Activated T-cell treated with anti-CD3 and anti-CD28 coated beads, Interleukin-2, amount 50 U/mL, for 24 hours (primary cell): ENCODE measurements around the gene DAB1.

Experiments
- DNase-seq: peaks from one replicate; pipeline ENCODE4 v3.0.0-alpha.2; 2020
- H3K27ac Mint-ChIP-seq: 2 replicates; pipeline ENCODE4 v1.8.0; 2020; ENCODE audit warnings: mild to moderate bottlenecking, mixed read lengths
- H3K27me3 Mint-ChIP-seq: 2 replicates; pipeline ENCODE4 v1.8.0; 2020; ENCODE audit warnings: mixed read lengths
- H3K36me3 Mint-ChIP-seq: 2 replicates; pipeline ENCODE4 v1.8.0; 2020; ENCODE audit warnings: low read depth, mixed read lengths
- H3K4me1 Mint-ChIP-seq: 2 replicates; pipeline ENCODE4 v1.8.0; 2020; ENCODE audit warnings: low read depth, mixed read lengths
- H3K4me3 Mint-ChIP-seq: 2 replicates; pipeline ENCODE4 v1.8.0; 2020; ENCODE audit warnings: mild to moderate bottlenecking, moderate library complexity, mixed read lengths
- H3K9me3 Mint-ChIP-seq: 2 replicates; pipeline ENCODE4 v1.8.0; 2020; ENCODE audit warnings: mixed read lengths

DAB1 gene

DNA sequence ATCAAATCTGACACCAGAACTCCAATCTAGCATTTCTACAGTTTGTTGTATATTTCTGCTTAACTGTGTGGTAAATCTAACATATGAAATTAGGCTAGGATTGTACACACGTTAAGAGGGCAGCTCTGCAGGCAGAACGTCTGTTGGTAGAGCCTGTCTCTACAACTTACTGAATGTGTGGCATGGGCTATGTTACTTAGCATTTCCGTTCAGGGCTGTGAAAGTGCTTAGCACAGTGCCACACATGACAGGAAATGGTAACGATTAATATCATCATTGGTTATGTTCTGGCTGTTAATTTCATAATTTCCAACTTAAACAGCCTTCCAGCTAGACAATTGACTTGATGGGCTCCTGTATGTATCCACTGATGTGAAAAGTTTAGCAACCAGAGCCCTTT, 448.4 kb downstream of the DAB1 start:
- Mint-ChIP-seq H3K27ac (no peak overlapping the region), H3K36me3 (no peaks in the 10 kb centered on the region), H3K9me3 (no peaks in the 10 kb centered on the region), H3K4me3 (no peak overlapping the region), H3K4me1 (no peaks in the 10 kb centered on the region), H3K27me3 (peaks cover 5% of the 10 kb centered on the region)
- no peak for DNase-seq

DNA sequence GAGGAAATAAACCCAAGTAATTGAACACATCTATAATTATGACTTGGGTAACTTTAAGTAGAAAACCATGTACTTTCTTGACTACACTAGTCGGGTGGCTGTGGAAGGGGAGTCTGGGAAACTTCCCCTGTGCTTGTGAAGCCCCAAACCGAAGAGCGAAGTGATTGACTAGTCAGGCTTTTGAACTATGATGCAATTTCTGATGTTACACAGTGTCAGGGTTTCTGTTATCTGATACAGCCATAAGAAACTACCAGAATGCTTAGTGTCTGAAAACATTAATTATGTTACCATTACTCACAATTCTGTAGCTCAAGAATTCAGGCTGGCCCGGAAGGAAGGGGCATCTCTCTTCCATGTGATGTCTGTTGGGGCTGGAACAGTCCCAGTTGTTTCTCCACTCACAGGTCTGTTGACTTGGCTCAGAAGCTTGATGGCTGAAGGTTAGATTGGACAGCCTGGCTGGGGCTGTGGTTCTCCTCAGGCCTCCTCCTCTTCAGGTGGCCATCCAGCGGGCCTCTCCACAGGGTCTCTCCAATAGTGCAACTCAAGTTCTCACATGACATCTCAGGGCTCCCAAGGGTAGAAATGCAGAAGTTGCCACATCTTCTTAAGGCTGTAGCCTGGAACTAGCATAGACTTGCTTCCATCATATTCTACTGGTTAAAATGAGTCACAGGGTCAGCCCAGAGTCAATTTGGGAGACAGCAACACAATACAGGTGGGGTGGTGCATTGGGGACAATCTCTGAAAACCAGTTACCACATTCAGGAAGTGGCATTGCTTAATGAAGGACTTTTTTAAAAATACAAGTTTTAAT, 449.7 kb downstream of the DAB1 start:
- Mint-ChIP-seq H3K4me3 (no peak overlapping the region), H3K9me3 (peaks cover 3% of the 10 kb centered on the region), H3K4me1 (no peaks in the 10 kb centered on the region), H3K27me3 (peaks cover 5% of the 10 kb centered on the region), H3K27ac (no peak overlapping the region), H3K36me3 (no peaks in the 10 kb centered on the region)
- DNase-seq, result no peak

GRCh38 chr1:56972976-56973375, 450.9 kb downstream of the DAB1 start:
- no peak for DNase-seq
- H3K27ac Mint-ChIP-seq, result no peak overlapping the region
- peaks cover 2% of the 10 kb centered on the region for H3K27me3 Mint-ChIP-seq
- no peaks in the 10 kb centered on the region for H3K4me1 Mint-ChIP-seq
- peaks cover 6% of the 10 kb centered on the region for H3K9me3 Mint-ChIP-seq
- no peak overlapping the region for H3K4me3 Mint-ChIP-seq
- no peaks in the 10 kb centered on the region for H3K36me3 Mint-ChIP-seq

GRCh38 chr1:56970280-56970679, 453.6 kb downstream of the DAB1 start:
- Mint-ChIP-seq H3K4me1 (no peaks in the 10 kb centered on the region), H3K4me3 (no peak overlapping the region), H3K9me3 (peaks cover 6% of the 10 kb centered on the region), H3K27ac (no peak overlapping the region), H3K36me3 (no peaks in the 10 kb centered on the region), H3K27me3 (peaks cover 2% of the 10 kb centered on the region)
- DNase-seq, result no peak

DNA sequence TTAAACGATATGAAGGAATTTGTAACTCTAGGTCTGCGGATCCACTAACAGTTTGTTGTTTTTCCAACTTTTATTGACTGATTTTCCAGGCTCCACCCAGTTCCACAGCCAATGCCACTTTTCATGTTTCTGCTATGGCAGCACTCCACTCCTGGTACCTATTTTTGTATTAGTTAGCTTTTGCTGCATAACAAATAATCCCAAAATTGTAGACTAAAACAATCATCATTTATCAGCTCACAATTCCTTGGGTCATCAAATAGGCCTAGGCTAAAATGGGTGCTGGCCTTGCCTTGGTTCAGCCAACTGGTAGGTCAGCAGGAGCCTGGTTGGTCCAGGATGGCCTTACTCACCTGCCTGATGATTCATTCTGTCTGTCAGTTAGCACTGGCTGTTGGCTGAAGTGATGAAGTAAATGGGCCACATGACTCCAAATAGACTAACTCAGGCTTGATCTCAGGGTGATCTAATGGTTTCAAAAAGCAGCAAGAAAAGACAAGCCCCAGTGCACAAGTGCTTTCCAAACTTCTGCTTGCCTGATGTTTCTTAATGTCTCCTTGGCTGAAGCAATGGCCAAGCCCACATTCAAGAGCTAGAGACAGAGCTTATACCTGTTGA, 454.9 kb downstream of the DAB1 start:
- Mint-ChIP-seq H3K27ac (no peak overlapping the region), H3K27me3 (peaks cover 2% of the 10 kb centered on the region), H3K4me1 (no peaks in the 10 kb centered on the region)

GRCh38 chr1:56967900-56968832, 455.7 kb downstream of the DAB1 start:
- peaks cover 2% of the 10 kb centered on the region for H3K27me3 Mint-ChIP-seq
- H3K27ac Mint-ChIP-seq, result no peak overlapping the region
- H3K9me3 Mint-ChIP-seq, result peaks cover 6% of the 10 kb centered on the region
- H3K4me3 Mint-ChIP-seq, result no peak overlapping the region
- no peaks in the 10 kb centered on the region for H3K36me3 Mint-ChIP-seq
- no peaks in the 10 kb centered on the region for H3K4me1 Mint-ChIP-seq
- no peak for DNase-seq

More for the DNA sequence above, 454.9 kb downstream of the DAB1 start:
- H3K36me3 Mint-ChIP-seq, result no peaks in the 10 kb centered on the region
- no peak for DNase-seq
- peaks cover 6% of the 10 kb centered on the region for H3K9me3 Mint-ChIP-seq
- no peak overlapping the region for H3K4me3 Mint-ChIP-seq

DNA sequence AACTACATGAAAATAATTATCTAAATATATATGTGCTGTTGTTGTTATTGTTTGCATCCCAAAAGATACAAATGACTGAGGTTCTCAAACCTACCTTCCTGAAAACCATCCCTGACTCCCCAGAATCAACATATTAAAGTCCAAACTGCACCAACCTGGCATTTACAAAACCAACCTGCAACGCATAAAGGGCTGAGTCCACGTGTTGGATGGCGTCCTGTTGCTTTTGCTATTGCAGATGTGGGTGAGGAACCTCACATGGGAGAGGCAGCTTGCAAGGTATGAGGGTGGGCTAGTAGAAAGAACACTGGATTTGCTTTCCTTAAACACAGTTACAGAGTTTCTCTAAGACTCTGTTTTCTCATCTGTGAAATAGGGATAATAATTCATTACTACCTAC, 456.5 kb downstream of the DAB1 start:
- H3K27me3 Mint-ChIP-seq, result no peaks in the 10 kb centered on the region
- no peaks in the 10 kb centered on the region for H3K36me3 Mint-ChIP-seq
- peaks cover 6% of the 10 kb centered on the region for H3K9me3 Mint-ChIP-seq
- DNase-seq, result no peak
- no peak overlapping the region for H3K27ac Mint-ChIP-seq
- no peaks in the 10 kb centered on the region for H3K4me1 Mint-ChIP-seq
- no peak overlapping the region for H3K4me3 Mint-ChIP-seq

DNA sequence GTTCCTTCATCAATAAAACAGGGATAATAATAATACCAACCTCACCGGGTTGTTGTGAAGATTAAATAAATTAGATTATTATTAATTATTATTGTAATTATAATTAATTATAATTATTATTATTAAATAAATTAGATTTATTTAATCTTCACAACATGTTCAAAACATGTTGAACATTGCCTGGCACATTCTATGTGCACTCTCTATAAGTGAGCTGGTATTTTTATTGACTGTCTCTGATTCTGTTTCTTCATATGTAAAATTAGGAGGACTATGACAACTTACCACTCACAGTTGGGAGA, 457.2 kb downstream of the DAB1 start:
- no peaks in the 10 kb centered on the region for H3K4me1 Mint-ChIP-seq
- H3K36me3 Mint-ChIP-seq, result no peaks in the 10 kb centered on the region
- H3K27ac Mint-ChIP-seq, result no peak overlapping the region
- peaks cover 6% of the 10 kb centered on the region for H3K9me3 Mint-ChIP-seq
- no peak overlapping the region for H3K4me3 Mint-ChIP-seq
- no peaks in the 10 kb centered on the region for H3K27me3 Mint-ChIP-seq
- DNase-seq, result no peak

GRCh38 chr1:56965916-56966697, 457.8 kb downstream of the DAB1 start, which contains the start of gene C8B:
C8B (minus strand) TSS chr1:56966015; CDS start chr1:56965948, 67 bp downstream.
- DNase-seq, result no peak
- no peaks in the 10 kb centered on the region for H3K4me1 Mint-ChIP-seq
- no peaks in the 10 kb centered on the region for H3K36me3 Mint-ChIP-seq
- no peak within 1 kb of the TSS for H3K27ac Mint-ChIP-seq
- no peaks in the 10 kb centered on the region for H3K27me3 Mint-ChIP-seq
- no peak within 1 kb of the TSS for H3K4me3 Mint-ChIP-seq
- H3K9me3 Mint-ChIP-seq, result peaks cover 6% of the 10 kb centered on the region

DNA sequence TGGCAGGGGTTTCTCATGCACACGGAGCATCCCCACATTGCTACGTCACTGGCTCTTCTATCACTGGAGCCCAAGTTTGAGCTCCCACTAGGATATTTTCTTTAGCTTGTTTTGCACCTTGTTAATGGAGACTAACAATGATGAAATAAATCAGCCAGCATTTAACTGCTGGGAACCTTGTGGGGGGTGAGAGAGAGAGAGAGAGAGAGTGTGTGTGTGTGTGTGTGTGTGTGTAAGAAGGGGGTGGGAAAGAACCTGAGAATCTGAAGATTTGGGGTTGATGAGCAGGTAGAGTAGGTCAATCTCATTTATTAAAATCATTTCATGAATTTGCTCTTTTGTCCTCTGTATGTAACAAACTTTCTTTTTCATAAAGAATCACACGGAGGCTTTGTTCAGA, 458.7 kb downstream of the DAB1 start:
- Mint-ChIP-seq H3K27me3 (no peaks in the 10 kb centered on the region), H3K36me3 (no peaks in the 10 kb centered on the region), H3K9me3 (peaks cover 6% of the 10 kb centered on the region), H3K4me3 (no peak overlapping the region), H3K4me1 (no peaks in the 10 kb centered on the region), H3K27ac (no peak overlapping the region)
- DNase-seq, result no peak

DNA sequence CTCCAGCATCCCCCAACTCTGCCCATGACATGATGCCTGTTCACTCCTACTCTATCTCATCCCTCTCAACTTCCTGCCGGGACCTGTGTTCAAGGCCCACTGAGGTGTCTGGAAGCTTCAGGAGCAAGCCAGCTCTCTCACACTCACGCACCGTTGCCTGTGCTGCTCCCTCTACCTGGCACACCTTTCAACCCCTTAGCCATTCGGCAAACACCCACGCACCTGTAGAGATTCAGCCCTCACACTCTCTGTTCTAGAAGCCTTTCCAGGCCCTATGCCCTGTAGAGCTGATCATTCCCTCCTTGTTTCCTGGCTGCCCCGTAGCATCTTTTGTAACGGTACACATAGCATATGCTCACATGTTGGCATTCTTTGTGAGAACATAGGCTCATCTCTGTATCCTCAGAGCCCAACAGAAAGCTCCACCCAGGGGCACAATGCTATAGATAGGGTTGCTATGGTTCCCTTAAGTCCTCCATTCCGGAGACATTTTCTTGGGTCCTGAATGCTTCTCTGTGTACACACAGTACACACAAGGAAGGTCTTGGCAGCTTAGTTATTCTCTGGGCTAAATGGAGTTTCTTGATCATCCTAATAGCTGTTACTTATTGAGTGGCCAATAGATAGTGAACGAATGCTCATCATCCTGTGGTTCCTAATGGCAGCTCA, 459.4 kb downstream of the DAB1 start:
- no peaks in the 10 kb centered on the region for H3K4me1 Mint-ChIP-seq
- H3K9me3 Mint-ChIP-seq, result peaks cover 6% of the 10 kb centered on the region
- no peak overlapping the region for H3K4me3 Mint-ChIP-seq
- DNase-seq, result no peak
- H3K27me3 Mint-ChIP-seq, result no peaks in the 10 kb centered on the region
- H3K36me3 Mint-ChIP-seq, result no peaks in the 10 kb centered on the region
- H3K27ac Mint-ChIP-seq, result no peak overlapping the region

- Mint-ChIP-seq H3K36me3 (no peaks in the 10 kb centered on the region), H3K4me1 (no peaks in the 10 kb centered on the region), H3K27ac (no peak overlapping the region), H3K9me3 (peaks cover 2% of the 10 kb centered on the region), H3K4me3 (no peak overlapping the region), H3K27me3 (no peaks in the 10 kb centered on the region)
- no peak for DNase-seq
Observed at GRCh38 chr1:56963667-56964066, 460.2 kb downstream of the DAB1 start.

DNA sequence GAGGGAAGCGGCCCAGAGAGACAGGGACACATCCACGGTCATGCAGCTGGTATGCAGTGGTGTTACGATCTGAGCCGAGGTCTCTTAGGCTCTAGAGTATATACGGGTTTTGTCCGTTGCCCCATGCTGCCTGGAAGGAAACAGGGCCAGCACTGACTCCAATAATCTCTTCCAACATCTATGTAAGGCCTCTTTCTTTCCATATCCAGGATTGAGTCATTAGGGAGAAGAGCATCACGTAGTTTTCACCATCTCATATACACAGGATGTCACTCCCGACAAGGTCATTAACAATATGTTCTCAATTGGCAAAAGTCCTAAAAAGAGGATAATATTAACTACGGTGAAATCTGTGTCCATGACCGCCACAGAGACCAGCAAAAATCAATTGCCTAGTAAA, 462.4 kb downstream of the DAB1 start:
- Mint-ChIP-seq H3K27ac (no peak overlapping the region), H3K4me1 (no peaks in the 10 kb centered on the region), H3K9me3 (no peaks in the 10 kb centered on the region), H3K4me3 (no peak overlapping the region), H3K36me3 (no peaks in the 10 kb centered on the region), H3K27me3 (peaks cover 11% of the 10 kb centered on the region)
- no peak for DNase-seq

DNA sequence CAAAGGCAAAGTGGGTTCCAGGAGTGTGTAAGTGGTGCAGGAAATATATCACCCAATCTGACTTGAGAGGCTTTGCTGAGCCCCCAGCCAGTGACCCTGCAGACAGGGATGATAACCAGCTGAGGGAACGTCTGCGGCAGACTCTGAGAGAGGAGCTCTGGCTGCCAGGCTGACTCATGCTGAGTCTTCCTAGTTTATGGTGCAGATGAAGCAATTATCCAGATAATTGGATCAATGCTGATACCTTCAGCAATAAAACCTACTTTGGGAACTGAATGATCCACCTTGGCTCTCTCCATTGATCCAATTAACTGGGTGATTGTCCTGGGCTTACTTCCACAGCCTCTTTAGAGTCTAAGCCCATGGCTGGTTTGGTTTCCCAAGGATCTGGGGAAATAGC, 465.3 kb downstream of the DAB1 start:
- Mint-ChIP-seq H3K27ac (no peak overlapping the region), H3K36me3 (no peaks in the 10 kb centered on the region), H3K27me3 (peaks cover 11% of the 10 kb centered on the region), H3K9me3 (no peaks in the 10 kb centered on the region), H3K4me3 (no peak overlapping the region), H3K4me1 (no peaks in the 10 kb centered on the region)
- no peak for DNase-seq
